Measurements from ENCODE around the gene MAPKAPK2.

MAPKAPK2 gene

GRCh38 chr1:206685334-206685768 lies 646 bp downstream of the MAPKAPK2 start:
- no peak for DNase-seq

- peak; percentile 70 for DNase-seq
These were observed 1.2 kb downstream of the MAPKAPK2 start for GRCh38 chr1:206685769-206686477.

- peak; percentile 11 for DNase-seq
These were observed 2.0 kb downstream of the MAPKAPK2 start for GRCh38 chr1:206686478-206687249.

- DNase-seq, result no peak
These were observed 2.7 kb downstream of the MAPKAPK2 start for GRCh38 chr1:206687251-206687914.

GRCh38 chr1:206687915-206688442 lies 3.3 kb downstream of the MAPKAPK2 start:
- no peak for DNase-seq

GRCh38 chr1:206690516-206690915 lies 5.8 kb downstream of the MAPKAPK2 start:
- DNase-seq, result no peak

- no peak for DNase-seq
These were observed 6.9 kb downstream of the MAPKAPK2 start for GRCh38 chr1:206691604-206692003.

- DNase-seq, result no peak
These were observed 8.3 kb downstream of the MAPKAPK2 start for GRCh38 chr1:206693029-206693428.

GRCh38 chr1:206693592-206693991 lies 8.9 kb downstream of the MAPKAPK2 start:
- DNase-seq, result no peak

- no peak for DNase-seq
These were observed 9.7 kb downstream of the MAPKAPK2 start for GRCh38 chr1:206694171-206695124.

- DNase-seq, result no peak
These were observed 11.0 kb downstream of the MAPKAPK2 start for GRCh38 chr1:206695733-206696132.

- DNase-seq, result no peak
These were observed 12.3 kb downstream of the MAPKAPK2 start for GRCh38 chr1:206696812-206697585.

- no peak for DNase-seq
These were observed 13.3 kb downstream of the MAPKAPK2 start for GRCh38 chr1:206698011-206698410.

- peak; percentile 43 for DNase-seq
These were observed 14.4 kb downstream of the MAPKAPK2 start for GRCh38 chr1:206699000-206699586.

- peak; percentile 68 for DNase-seq
These were observed 14.9 kb downstream of the MAPKAPK2 start for GRCh38 chr1:206699626-206700025.

- DNase-seq, result no peak
These were observed 15.8 kb downstream of the MAPKAPK2 start for GRCh38 chr1:206700445-206701036.

GRCh38 chr1:206702260-206702659 lies 17.6 kb downstream of the MAPKAPK2 start:
- no peak for DNase-seq

GRCh38 chr1:206702803-206703202 lies 18.1 kb downstream of the MAPKAPK2 start:
- no peak for DNase-seq

- DNase-seq, result no peak
These were observed 19.0 kb downstream of the MAPKAPK2 start for GRCh38 chr1:206703661-206704060.

GRCh38 chr1:206704226-206704625 lies 19.5 kb downstream of the MAPKAPK2 start:
- DNase-seq, result no peak

GRCh38 chr1:206705191-206705590 lies 20.5 kb downstream of the MAPKAPK2 start:
- DNase-seq, result no peak
